NCI-H526 treated with DMSO at 0.1 percent for 48 hours (cell line): Measurements from ENCODE around the gene KCNQ1.

Experiments
- DNase-seq: peaks from one replicate; lab custom pipeline; 2025; lab: John Stamatoyannopoulos, UW

Gene KCNQ1

DNA sequence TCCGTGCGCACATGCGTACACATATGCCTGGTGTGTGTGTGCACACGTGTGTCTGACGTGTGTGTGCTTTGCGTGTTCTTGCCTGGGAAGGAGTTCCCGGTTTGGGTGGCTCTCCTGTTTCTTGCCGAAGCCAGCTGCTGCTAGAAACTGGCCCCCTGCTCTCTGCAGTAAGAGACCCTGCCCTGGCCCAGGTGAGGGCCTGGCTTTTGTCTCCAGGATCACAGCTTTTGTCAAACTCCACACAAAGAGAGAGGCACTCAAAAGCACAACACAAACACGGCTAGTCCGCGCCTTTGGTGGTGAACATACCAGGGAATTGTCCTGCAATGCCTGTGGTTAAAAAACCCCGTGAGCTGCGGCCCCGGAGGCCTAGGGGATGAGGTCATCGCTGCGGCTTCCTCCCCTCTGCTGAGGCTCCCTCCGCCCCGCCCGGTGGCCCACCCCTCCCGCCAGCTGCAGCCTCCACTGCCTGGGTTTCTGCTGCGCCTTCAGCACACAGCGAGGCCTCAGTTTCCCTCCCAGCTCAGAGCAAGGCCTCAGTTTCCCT lies 88.9 kb downstream of the KCNQ1 start:
- no peak for DNase-seq

DNA sequence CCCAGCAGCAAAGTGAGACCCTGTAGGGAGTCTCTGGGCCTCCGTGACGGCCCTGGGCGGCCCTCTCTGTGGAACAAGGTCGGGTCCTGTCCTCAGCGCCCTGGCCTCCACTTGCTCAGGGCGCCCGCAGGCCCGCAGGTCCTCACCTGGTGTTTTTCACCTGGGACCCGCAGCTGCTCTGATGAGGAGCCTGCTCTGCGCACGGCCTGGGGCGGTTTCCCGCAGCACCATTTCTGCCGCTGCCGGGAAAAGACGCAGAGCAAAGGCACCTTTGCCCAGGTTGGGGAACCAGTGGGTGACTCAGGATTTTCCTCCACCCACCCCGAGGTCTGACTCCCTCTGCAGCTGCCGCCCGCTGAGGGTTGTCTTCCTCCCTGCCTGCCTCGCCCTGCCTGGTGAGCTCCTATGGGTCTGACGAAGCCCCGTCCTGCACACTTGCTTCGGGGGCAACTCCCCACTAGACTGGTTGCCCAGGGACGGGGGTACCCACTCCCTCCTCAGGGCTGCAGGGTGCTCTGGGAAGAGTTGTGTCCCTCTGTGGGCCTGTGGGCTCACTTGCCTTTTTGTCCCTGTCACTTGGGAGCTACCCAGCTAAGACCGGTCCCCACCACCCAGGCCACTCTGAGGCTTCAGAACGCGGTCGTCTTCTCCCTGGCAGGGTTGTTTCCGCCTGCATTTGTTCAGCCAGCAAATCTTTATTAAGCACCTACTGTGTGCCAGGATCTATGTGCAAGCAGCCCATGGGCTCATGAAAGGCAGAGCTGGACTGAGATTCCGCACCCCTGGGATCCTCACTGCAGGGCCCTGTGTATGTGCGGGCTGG lies 89.5 kb downstream of the KCNQ1 start:
- no peak for DNase-seq

DNA sequence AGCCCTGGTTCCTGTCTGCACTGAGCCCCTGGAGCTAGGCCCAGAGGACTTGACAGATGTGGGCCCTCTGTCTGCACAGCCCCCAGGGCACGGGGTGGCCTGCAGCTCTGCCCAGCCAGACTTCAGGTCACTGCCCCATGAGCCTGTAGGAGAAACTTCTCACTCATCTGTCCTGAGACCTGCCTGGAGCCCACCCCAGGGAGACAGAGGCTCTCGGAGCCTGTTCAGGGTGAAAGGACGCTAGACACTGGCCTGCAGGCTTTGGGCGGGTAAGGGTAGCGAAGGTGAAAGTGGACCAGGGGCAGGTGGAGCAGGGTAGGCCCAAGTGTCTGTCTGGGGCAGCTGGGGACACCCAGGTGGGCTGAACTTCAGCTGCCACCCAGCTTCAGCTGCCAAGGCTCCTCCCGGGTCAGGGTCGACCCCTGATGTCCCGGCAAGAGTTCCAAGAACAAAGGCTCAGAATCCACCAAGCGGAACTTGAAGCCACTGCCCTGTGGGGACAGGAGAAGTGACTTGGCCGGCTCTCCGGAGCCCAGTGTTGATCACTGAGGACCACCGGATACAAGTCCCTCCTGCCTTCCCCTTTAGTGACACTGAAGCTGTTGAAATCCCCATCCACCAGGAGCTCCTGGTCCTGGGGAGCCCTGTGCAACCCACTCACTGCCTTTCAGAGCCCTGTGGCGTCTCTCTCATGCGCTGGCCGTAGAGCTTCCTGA lies 90.3 kb downstream of the KCNQ1 start:
- no peak for DNase-seq

DNA sequence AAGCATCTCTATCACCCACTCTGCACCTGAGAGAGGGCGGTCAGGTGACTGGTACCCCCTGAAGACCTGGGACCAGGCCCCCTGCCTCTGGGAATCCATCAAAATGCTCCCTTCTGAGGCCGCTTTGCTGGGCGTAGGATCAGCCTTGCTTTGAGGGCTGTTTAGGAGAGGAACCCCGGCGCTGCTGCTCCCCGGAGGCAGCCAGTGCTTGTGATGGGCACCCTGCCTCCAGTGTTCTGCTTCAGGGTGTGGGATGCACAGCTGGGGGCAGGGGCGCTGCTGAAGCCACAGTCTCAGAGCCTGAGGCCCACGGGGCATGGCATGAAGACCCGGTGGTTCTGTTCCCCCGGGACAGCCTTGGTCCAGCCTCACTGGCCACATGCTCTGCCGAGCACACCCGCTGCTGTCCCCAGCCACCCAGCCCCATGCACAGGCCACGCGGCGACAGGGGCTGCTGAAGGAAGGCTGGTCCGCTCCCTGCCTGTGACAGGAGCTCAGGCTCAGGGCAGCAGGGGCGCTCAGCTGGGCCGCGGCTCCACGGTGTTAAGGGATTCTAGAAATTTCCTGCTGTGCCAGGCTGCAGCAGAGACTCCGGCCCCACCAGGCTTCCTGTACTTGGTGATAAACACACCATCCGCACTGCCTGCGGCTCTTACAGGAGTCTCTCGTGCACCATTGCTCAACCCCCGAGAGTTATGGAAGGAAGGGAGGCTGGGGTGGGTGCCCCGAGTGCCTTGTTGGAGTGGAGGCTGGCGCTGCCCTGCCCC lies 91.0 kb downstream of the KCNQ1 start:
- DNase-seq, result no peak

DNA sequence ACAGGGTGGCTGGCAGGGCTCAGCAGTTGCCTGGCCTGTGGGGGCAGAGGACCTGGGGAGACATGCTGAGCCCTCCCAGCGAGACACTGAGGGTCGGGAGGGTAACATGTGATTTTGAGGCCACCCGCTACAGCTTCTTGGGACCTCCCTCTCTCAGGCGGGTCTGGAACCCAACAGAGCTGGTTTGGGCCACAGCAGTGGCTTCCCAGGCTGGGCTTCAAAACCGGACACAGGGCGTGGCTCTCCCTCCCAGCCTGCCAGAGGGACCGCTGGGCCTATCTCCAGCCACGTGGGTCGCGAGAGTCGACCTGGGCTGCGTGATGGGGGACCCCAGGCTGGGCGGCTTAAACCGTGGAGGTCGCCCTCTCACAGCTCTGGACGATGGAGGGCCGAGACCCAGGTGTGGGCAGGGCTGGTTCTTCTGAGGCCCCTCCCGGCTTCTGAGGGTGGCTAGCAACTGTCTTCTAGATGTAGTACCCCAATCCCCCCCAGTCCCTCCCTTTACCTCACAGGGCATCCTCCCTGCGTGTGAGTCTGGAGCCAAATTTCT lies 91.7 kb downstream of the KCNQ1 start:
- no peak for DNase-seq

DNA sequence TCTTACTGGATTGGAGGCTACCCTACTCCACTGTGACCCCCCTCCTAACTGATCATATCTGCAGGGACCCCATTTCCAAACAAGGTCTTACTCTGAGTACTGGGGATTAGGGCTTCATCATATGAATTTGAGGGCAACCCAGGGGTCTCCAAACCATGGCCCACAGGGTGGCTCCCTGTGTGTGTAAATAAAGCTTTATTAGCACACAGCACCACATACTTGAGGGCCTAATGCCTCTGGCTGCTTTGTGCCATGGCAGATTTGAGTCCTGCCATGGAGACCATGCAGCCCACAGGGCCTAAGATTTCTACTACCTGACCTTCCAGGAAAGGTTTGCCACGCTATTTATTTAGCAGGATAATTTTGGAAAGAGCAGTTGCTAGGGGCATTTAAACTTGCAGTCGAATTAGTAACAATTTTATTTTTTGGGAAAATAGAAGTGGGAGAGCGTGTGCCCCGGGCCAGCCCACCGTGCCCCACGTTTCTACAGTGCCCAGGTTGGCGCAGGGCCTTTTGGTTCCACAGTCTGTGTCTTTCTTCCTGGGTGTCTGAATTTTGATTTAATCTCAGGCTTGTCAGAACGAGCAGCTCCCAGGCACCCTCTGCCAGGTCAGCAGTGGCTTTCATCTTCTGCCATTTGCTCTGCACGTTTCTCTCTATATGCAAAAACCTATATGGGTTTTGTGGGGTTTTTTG lies 92.3 kb downstream of the KCNQ1 start:
- no peak for DNase-seq

DNA sequence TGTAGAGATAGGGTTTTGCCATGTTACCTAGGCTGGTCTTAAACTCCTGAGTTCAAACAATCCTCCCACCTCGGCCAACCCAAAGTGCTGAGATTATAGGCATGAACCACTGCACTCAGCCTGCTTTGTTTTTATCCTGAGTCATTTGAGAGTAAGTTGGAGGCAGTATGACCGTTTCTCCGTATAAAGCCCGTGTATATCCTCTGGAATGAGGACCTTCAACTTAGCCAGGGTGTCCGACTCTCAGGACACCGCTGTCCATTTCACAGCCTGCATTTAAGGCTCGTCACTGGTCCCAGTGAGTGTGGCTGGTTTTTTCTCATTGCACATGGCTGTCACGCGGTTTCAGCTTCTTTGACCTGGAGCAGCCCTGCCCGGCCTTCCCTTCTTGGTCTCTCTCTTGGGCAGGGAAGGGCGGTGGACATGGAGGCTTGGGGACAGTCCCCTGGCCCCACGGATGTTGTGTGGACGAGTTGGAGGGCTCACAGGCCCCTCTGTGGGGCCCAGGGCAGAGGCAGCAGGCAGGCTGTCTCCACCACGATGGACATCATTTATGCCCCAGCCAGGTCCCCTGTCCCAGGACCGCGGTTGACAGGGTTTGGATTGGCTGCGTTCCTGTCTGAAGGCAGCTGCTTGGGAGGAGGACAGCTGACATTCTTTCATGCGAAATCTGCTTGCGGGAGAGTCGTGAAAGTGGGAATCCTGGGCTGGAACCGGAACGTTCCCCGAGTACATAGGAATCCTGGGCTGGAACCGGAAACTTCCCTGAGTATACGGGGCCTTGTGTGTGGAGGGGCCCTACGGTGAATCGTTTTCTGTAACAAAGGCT lies 93.3 kb downstream of the KCNQ1 start:
- DNase-seq, result no peak

DNA sequence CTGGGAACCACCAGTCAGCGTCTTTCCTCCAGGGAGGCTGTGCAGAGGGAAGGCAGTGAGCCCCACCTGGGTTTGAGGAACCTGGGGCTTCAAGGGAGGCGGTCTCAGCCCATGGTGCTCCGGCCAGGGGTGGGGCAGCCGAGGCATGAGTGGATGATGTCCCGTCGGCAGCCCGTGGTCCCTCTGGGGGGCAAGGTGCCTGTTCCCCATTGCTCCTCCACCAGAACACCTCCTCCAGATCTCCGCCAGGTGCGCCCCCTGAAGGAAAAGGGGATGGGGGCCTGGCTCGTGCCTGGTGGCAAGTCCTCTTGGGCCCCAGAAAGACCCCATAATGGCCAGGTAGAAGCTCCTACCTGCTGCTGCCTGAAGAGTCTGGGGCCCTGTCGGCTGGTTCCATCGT lies 94.1 kb downstream of the KCNQ1 start:
- no peak for DNase-seq

DNA sequence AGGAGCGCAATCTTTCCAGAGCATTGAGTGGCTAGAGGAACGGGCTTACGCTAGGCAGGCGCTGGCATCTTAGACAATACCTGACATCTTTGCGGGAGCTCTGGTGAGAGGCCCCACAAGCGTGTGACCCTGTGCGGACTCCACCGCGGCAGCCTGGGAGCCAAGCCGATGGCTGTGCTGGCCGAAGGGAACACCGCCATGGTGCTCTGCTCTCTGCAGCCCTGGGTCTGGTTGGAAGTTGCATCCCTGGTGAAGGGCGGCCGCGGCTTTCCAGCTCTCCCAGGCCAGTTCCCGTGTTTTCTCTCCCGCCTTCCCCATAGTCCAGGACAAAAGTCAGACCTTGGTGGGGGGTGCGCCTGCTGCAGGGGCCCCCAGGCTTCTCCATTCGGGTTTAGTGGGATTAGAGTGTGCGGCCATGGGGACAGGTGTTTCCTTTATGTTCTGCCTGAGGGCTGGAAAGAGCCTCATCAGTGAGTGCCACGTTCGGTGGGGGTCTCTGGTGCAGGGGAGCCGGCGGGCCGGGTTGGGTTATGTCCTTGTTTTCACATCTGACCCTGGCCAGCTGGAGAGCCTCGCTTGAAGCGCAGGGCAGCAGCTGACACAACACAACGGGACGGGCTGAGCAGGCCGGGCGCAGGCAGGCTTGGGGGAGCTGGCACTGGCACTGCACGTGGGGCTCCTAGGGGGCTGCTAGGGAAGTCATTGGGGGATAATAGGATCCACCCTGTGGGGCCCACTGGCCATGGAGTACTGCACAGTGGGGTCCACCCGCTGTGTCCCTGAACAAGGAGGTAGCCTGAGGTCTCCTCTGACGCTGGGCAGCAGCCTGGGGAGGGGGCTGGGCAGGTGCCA lies 94.8 kb downstream of the KCNQ1 start:
- DNase-seq, result no peak

DNA sequence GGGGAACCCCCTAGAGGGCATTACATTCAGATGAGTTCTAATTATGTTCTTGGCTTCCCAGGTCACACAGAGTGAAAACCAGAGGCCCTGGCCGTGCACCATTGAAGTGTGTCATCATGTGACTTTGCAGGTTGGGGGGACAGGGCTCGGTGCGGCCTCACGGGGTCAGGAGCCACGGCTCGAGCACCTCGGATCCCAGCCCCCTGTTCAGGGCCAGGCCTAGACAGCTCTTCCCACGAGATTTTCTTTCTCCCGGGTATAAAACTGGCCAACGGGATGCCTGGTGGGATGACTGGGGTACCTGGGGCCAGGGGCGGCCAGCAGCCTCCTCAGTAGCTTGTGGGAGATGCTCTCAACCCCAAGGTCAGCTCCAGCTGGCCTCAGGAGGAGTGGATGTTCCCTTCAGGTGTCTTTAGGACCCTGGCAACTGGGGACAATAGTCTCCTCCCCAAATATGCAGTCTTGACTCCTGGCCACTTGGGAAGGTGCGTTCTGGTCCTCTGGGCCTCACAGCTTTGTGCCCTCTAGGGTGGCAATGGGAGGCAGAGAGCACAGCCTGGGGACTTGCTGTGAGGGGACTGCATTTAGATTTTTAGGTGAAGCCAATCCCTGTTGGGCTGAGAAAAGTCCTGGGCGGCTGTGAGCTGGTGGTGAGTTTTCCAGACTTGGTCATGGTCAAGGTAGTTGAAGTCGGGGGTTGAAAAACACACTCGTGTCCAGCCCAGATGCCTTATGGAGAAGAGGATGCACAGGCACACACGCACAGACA lies 95.6 kb downstream of the KCNQ1 start:
- no peak for DNase-seq

DNA sequence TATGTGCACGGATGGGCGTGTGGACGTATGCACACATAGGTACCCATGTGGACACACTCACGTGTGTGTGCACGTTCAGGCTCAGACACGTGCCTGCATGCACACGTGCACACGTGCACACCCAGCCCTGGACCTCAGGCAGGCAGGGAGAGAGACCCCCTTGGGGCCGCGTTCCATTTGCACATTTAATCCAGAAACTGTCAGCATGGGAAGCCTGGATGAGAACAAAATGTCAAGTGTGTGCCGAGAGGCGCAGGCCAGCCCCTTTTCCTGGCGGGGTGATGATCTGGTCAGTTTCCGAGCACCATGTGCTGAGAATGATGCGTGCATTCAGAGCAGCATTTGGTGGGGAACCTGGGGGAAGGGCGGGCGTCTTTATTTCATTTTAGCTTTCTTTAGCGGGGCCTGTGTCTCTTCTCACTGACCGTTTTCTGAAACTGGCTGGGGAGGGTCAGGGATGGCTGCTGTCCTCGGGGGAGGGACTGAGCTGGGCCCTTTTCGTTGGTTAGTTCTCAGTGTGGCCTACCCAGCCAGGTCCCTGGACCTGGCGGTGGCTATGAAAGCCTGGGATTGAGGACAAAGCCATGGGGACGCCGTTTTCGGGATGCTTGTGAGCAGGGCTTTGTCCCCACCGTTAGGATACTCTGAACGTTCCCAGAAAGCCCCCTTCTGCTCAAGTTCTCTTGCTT lies 96.3 kb downstream of the KCNQ1 start:
- no peak for DNase-seq

DNA sequence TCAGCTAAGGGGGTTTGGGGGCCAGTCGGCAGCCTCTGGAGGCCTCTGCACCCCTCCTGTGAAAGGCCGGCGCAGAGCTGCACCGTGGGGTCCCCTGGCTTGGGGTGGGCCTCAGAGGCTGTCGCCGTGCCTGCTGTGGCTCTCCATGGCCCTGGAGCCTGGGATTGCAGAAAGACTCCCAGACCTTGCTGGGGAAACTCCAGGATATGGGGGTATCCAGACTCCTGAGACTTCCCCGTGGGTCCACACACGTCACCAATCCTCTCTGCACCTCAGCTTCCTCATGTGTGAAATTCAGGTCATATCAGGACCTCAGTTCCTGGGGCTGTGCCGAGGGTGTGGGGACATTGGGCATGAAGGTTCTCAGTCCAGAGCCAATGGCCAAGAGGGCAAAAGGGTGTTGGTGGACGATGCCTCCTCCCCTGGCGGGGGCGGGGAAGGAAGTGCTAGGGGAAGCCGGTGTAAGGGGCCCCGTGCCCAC lies 97.1 kb downstream of the KCNQ1 start:
- no peak for DNase-seq

DNA sequence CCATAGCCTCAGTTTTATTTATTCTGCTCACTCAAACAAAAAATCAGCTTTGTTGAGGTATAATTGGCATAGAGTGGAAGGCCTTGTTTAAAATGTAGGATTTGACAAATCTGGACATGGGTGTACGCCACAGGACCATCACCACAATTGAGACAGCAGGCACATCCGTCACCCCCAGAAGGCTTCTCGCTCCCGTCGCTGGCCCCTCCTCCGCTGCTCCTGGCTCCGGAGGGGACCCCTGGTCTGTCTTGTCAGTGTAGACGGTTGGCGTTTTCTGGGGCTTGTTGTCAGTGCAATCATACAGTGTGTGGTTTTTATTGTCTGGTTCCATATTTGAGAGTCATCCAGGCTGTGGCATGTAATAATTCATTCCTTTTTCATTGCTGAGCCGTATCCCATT lies 97.6 kb downstream of the KCNQ1 start:
- DNase-seq, result no peak

DNA sequence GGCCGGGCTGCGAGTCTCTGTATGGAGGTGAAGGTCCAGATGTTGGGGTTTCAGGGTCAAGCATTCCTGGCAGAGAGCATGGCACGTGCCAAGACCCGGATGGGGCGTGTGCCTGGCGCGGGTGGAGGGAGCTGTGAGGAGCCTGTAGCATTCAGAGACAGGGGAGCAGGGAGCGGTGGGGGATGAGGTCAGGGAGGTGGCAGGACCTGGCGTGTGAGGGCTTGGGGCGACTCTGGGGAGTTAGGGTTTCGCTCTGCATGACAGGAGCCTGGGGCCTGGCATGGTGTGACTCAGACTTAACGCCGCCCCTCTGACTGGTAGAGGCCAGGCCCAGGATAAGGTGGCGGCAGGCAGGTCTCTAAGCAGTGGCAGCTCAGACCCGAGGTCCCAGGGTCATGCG lies 103.0 kb downstream of the KCNQ1 start:
- DNase-seq, result no peak

DNA sequence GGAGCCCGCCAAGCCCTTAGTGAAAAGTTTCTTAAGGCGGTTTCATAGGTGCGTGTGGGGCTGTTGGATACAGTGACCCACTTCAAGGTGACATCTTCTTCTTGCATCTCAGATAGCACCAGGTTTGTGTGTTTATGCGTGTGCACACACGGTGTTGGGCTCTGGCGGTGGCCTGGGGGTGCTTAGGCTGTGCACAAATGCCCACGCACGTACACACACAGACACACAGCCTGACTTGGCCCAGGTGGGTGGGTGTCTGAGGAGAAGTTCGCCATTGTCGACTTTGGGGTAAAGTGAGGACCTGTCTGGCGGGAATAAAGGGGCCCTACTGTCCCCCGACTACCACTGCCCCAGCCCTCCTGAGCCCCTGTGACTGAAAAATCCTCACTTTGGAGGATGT lies 103.8 kb downstream of the KCNQ1 start:
- no peak for DNase-seq

DNA sequence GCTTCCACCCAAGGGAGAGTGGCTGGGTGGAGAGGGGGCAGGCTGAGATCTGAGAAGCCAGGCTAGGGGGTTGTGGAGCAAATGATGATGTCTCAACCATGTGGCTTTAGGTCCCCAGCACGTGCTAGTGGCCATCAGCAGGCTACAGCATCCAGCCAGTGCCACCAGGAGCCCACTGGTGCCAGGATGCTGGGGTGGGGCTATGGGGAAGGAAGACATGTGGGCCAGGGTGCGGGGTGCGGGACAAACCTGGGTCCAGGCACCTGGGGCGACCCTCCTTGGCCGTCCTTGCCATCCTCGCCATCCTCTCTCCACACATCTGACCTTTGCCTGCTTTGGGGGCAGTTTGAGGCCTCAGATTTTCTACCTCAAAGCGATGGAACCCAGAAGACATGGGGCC lies 104.3 kb downstream of the KCNQ1 start:
- DNase-seq, result no peak

DNA sequence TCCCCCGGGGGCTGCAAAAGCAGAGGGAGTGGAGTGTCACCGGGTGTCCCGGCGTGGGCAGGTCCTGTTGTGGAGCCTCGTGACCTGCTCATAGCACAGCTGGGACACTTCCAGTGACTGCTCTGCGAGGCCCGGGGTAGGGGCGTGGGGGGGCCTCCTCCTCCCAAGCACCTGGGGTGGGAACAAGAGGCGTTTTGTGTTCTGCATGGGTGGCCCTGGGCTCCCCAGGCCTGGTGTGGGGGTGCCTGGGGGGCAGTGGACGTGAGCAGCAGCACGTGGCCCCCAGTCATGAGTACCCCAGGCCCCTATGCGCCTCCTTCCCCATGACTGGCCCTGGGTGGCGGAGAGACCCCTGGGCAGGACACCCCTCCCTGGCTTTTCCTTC lies 104.7 kb downstream of the KCNQ1 start:
- no peak for DNase-seq

DNA sequence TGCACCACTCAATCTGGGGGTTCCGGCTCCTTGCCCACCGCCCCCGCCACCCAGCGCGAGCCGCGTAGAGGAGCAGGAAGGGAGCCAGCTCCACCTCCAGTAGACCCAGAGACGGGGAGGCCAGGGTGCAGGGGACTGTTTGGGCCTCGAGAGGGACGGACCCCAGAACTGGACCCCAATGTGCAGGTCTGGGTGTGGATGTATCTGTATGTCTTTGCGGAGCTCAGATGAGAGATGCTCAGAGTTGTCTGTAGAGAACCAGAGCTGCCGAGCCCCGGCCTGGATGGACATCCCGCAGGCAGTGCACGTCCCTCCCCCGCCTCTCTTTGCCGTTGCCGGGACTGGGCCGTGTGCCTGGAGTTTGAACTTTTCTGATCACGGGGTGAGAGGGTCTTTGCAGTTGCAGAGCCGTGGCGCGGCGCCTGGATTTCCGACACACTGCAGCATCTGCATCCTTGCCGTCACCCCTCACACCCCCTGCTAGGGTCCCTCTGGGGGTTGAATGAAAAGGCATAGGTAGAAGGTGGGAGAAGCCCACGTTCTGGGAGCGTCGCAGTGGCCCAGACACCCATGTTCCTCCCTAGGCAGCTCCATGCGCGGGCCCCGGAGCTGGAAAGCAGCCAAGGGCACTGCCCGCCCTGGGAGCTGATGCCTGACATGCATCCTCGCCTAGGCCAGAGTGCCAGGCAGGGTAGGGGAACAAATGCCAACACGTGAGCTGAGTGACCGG lies 105.2 kb downstream of the KCNQ1 start:
- DNase-seq, result no peak
